ENCODE data around the gene PARD6G.

Gene PARD6G

GRCh38 chr18:80231616-80232015, 15.7 kb downstream of the PARD6G start:
- no peak overlapping the region for H3K4me3 ChIP-seq (ENCODE audit: low read depth, low read length)
- TF ChIP-seq CTCF (IDR thresholded peaks at IDR 0.05; ENCODE audit: low read depth, low read length), result no peak

- no peak overlapping the region for H3K4me3 ChIP-seq (ENCODE audit: low read depth, low read length)
- no peak for TF ChIP-seq CTCF (IDR thresholded peaks at IDR 0.05; ENCODE audit: low read depth, low read length)
Observed at GRCh38 chr18:80231151-80231550, 16.2 kb downstream of the PARD6G start.

GRCh38 chr18:80229766-80230745, 17.3 kb downstream of the PARD6G start:
- no peak for TF ChIP-seq CTCF (IDR thresholded peaks at IDR 0.05; ENCODE audit: low read depth, low read length)
- no peak overlapping the region for H3K4me3 ChIP-seq (ENCODE audit: low read depth, low read length)

GRCh38 chr18:80229363-80229762, 18.0 kb downstream of the PARD6G start:
- TF ChIP-seq CTCF (IDR thresholded peaks at IDR 0.05; ENCODE audit: low read depth, low read length), result no peak
- no peak overlapping the region for H3K4me3 ChIP-seq (ENCODE audit: low read depth, low read length)

GRCh38 chr18:80228051-80228848, 19.1 kb downstream of the PARD6G start:
- TF ChIP-seq CTCF (IDR thresholded peaks at IDR 0.05; ENCODE audit: low read depth, low read length), result no peak
- H3K4me3 ChIP-seq (ENCODE audit: low read depth, low read length), result no peak overlapping the region

- H3K4me3 ChIP-seq (ENCODE audit: low read depth, low read length), result no peak overlapping the region
- TF ChIP-seq CTCF (IDR thresholded peaks at IDR 0.05; ENCODE audit: low read depth, low read length), result no peak
Observed at GRCh38 chr18:80227472-80227871, 19.8 kb downstream of the PARD6G start.

- no peak for TF ChIP-seq CTCF (IDR thresholded peaks at IDR 0.05; ENCODE audit: low read depth, low read length)
- H3K4me3 ChIP-seq (ENCODE audit: low read depth, low read length), result no peak overlapping the region
Observed at GRCh38 chr18:80225685-80226084, 21.6 kb downstream of the PARD6G start.
